ENCODE data around the gene AGRN. TPM values are rescaled to one million over a fixed set of nuclear protein-coding genes. Genes with fewer than 3 reads are reported as not detected.
"Not testable (repeated sequence)": the region's sequence is repeated elsewhere in the genome, so short reads cannot be mapped to it uniquely, and the experiment has no call there.

AGRN gene
- total RNA-seq, 1 donor, result 3.8 TPM

- no peak for DNase-seq (ENCODE audit: low read depth in 2 of 3, low spot score in 2 of 3)
These were observed 68.3 kb downstream of the AGRN start for GRCh38 chr1:1088029-1088800.

GRCh38 chr1:1088801-1089680 lies 69.1 kb downstream of the AGRN start:
- DNase-seq (ENCODE audit: low read depth in 2 of 3, low spot score in 2 of 3), result no peak

GRCh38 chr1:1089731-1090423 lies 70.0 kb downstream of the AGRN start:
- DNase-seq (ENCODE audit: low read depth in 2 of 3, low spot score in 2 of 3), result no peak

- DNase-seq (ENCODE audit: low read depth in 2 of 3, low spot score in 2 of 3), result no peak
These were observed 70.8 kb downstream of the AGRN start for GRCh38 chr1:1090424-1091343.

- no peak for DNase-seq (ENCODE audit: low read depth in 2 of 3, low spot score in 2 of 3)
These were observed 71.6 kb downstream of the AGRN start for GRCh38 chr1:1091344-1092148.

GRCh38 chr1:1092149-1092855 lies 72.4 kb downstream of the AGRN start:
- DNase-seq (ENCODE audit: low read depth in 2 of 3, low spot score in 2 of 3), result no peak

- DNase-seq (ENCODE audit: low read depth in 2 of 3, low spot score in 2 of 3), result no peak
These were observed 73.1 kb downstream of the AGRN start for GRCh38 chr1:1092894-1093609.

- no peak for DNase-seq (ENCODE audit: low read depth in 2 of 3, low spot score in 2 of 3)
These were observed 73.7 kb downstream of the AGRN start for GRCh38 chr1:1093610-1093943.

GRCh38 chr1:1094981-1095380 lies 75.1 kb downstream of the AGRN start:
- DNase-seq (ENCODE audit: low read depth in 2 of 3, low spot score in 2 of 3), result no peak

- not testable (repeated sequence) for DNase-seq (ENCODE audit: low read depth in 2 of 3, low spot score in 2 of 3)
These were observed 76.2 kb downstream of the AGRN start for GRCh38 chr1:1096136-1096535.

- DNase-seq (ENCODE audit: low read depth in 2 of 3, low spot score in 2 of 3), result no peak
These were observed 78.9 kb downstream of the AGRN start for GRCh38 chr1:1098681-1099421.

GRCh38 chr1:1099506-1100183 lies 79.7 kb downstream of the AGRN start:
- no peak for DNase-seq (ENCODE audit: low read depth in 2 of 3, low spot score in 2 of 3)

- DNase-seq (ENCODE audit: low read depth in 2 of 3, low spot score in 2 of 3), result no peak
These were observed 80.4 kb downstream of the AGRN start for GRCh38 chr1:1100296-1100695.

GRCh38 chr1:1101503-1101902 lies 81.6 kb downstream of the AGRN start:
- no peak for DNase-seq (ENCODE audit: low read depth in 2 of 3, low spot score in 2 of 3)

- DNase-seq (ENCODE audit: low read depth in 2 of 3, low spot score in 2 of 3), result not testable (repeated sequence)
These were observed 84.2 kb downstream of the AGRN start for GRCh38 chr1:1104152-1104551.

All from hematopoietic multipotent progenitor cell (in vitro differentiated cells).